Upper lobe of right lung (tissue), 1 donor: Measurements from ENCODE around the gene CBX2. TPM values are rescaled to one million over a fixed set of nuclear protein-coding genes. Genes with fewer than 3 reads are reported as not detected.

Experiments
- ATAC-seq: fragments of 200-7000 bp; cut with Tn5 transposase; one replicate; pipeline ENCODE4 v1.9.1; 2020; ENCODE audit warnings: mild to moderate bottlenecking, moderate library complexity
- DNase-seq: peaks from one replicate; pipeline ENCODE4 v3.0.0-alpha.2; 2020
- H3K27ac ChIP-seq: fragments of 200-600 bp; one replicate; pipeline ENCODE4 v1.8.0; 2022
- H3K27me3 ChIP-seq: fragments of 200-600 bp; one replicate; pipeline ENCODE4 v1.8.0; 2022; ENCODE audit warnings: mild to moderate bottlenecking
- H3K36me3 ChIP-seq: fragments of 200-600 bp; one replicate; pipeline ENCODE4 v1.8.0; 2022
- H3K4me1 ChIP-seq: fragments of 200-600 bp; one replicate; pipeline ENCODE4 v1.8.0; 2022
- H3K4me3 ChIP-seq: fragments of 200-600 bp; one replicate; pipeline ENCODE4 v1.8.0; 2022; ENCODE audit warnings: mild to moderate bottlenecking
- H3K9me3 ChIP-seq: fragments of 200-600 bp; one replicate; pipeline ENCODE4 v1.8.0; 2022
- intact Hi-C: fragments of 100-400 bp; cut with DNase I; formaldehyde crosslinking; loops from one replicate; pipeline ENCODE4 v1.11.0; 2022
- total RNA-seq: library from RNA; stranded (reverse); fragmentation: NEBNext Ultra II Directional; extraction: Animal tissue kit (Norgen Biotek cat#: 25700); gene quantifications from one replicate; pipeline ENCODE4 v1.2.1, GENCODE V29; 2021
- TF ChIP-seq, protein P1 (sequence below): fragments of 200-600 bp; IDR thresholded peaks from one replicate; pipeline ENCODE4 v1.8.0; 2022; ENCODE audit warnings: antibody characterized with exemption
- donor health status: DM: no; HTN: yes; CAD: no; lungs with severe emphysema.

The CBX2 gene
- total RNA-seq, 1 donor from 2014 or later = 3.4 TPM

DNA sequence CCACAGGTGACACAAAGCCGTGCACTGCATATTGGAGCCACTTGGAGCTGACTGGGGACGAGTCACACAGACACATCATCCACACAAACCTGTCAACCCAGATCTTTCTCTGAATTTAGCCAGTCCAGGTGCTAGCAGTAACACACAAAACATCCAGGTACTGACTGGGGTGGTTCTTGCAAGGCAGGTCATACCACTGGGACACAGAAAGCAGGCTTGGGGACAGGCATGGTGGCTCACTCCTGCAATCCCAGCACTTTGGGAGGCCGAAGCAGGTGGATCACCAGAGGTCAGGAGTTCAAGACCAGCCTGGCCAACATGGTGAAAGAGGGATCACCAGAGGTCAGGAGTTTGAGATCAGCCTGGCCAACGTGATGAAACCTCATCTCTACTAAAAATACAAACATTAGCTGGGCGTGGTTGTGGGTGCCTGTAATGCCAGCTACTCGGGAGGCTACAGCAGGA is 32.3 kb upstream of the CBX2 start:
- H3K36me3 ChIP-seq = no peaks in the 10 kb centered on the region

DNA sequence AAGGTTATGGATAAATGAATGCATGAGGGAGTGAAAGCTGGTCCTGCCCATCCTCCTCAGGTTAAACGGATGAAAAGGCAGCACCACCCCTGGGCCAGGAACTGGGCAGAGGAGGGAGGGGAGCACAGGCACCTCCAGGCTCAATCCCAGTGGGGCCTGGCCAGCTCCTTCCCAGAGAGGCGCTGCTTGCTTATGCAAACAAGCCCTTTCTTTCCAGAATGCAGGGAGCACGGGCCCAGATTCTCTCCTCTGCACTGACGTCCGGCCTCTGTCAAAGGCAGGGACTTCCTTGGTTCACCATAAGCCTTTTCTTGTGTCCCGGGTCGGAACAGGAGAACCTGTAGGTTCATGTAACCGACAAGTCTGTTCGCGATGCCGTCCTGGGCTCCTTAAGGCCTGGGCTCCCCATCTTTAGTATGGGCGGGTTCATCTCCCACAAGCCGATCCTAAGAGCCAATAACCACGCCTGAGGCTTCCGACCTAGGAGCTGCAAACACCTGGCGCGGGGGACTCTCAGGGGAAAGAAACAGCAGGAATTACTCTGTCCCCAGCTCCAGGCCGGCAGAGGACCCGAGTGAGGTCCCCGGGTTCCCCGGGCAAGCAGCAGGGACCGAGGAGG is 30.9 kb upstream of the CBX2 start:
- Histone ChIP-seq H3K27me3 (peaks cover 66% of the 10 kb centered on the region), H3K4me1 (peaks cover 3% of the 10 kb centered on the region), H3K36me3 (no peaks in the 10 kb centered on the region), H3K9me3 (no peaks in the 10 kb centered on the region), H3K27ac (no peak overlapping the region), H3K4me3 (no peak overlapping the region)
- no peak for ATAC-seq
- TF ChIP-seq, protein P1, sequence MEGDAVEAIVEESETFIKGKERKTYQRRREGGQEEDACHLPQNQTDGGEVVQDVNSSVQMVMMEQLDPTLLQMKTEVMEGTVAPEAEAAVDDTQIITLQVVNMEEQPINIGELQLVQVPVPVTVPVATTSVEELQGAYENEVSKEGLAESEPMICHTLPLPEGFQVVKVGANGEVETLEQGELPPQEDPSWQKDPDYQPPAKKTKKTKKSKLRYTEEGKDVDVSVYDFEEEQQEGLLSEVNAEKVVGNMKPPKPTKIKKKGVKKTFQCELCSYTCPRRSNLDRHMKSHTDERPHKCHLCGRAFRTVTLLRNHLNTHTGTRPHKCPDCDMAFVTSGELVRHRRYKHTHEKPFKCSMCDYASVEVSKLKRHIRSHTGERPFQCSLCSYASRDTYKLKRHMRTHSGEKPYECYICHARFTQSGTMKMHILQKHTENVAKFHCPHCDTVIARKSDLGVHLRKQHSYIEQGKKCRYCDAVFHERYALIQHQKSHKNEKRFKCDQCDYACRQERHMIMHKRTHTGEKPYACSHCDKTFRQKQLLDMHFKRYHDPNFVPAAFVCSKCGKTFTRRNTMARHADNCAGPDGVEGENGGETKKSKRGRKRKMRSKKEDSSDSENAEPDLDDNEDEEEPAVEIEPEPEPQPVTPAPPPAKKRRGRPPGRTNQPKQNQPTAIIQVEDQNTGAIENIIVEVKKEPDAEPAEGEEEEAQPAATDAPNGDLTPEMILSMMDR = no peak
- intact Hi-C loops = no loop called here
- no peak for DNase-seq

More for the DNA sequence above, 32.3 kb upstream of the CBX2 start:
- intact Hi-C loops = no loop called here
- Histone ChIP-seq H3K27me3 (peaks cover 68% of the 10 kb centered on the region), H3K4me1 (peaks cover 7% of the 10 kb centered on the region), H3K4me3 (no peak overlapping the region), H3K27ac (no peak overlapping the region), H3K9me3 (no peaks in the 10 kb centered on the region)
- ATAC-seq (no peak), DNase-seq (no peak)
- TF ChIP-seq, protein P1 = no peak

DNA sequence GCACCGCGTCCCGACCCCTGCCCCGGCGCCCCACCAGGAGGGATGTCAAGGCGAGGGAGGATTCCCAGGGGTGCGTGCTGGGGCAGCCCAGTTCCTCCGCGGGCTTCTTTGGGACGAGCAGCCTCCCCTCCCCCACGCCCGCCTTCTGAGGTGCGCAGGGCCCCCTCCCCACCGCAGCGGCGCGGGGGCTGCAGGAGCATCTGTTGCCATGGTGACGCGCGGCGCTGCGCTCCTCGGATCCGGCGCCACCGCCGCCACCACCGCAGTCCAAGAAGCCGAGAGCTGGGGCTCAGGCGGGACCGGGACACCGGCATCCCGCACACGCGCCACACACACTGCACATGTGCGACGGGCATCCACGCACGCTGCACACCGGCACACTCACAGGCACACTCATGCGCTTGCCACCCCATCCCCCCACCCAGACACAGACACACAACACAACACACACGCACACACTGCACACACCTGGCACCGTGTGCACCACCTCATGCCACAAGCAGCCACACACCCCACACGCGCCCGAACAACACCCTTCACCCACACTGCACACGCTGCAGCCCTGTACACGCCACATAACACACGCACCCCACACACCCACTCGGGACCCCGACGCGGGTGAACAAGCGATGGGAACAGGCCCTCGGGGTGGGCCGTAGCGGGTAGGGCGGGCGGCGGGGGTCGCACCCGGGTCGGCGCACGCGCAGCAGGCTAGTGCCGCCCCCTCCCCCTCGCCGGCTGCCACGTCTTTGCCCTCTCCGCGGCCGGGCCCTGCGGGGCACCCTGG is 30.2 kb upstream of the CBX2 start:
- TF ChIP-seq, protein P1 = no peak
- Histone ChIP-seq H3K9me3 (no peaks in the 10 kb centered on the region), H3K27ac (no peak overlapping the region), H3K4me3 (no peak overlapping the region), H3K36me3 (no peaks in the 10 kb centered on the region), H3K4me1 (no peaks in the 10 kb centered on the region), H3K27me3 (peaks cover 65% of the 10 kb centered on the region)
- DNase-seq (no peak), ATAC-seq (peak; percentile 8)
- intact Hi-C loops = no loop called here

DNA sequence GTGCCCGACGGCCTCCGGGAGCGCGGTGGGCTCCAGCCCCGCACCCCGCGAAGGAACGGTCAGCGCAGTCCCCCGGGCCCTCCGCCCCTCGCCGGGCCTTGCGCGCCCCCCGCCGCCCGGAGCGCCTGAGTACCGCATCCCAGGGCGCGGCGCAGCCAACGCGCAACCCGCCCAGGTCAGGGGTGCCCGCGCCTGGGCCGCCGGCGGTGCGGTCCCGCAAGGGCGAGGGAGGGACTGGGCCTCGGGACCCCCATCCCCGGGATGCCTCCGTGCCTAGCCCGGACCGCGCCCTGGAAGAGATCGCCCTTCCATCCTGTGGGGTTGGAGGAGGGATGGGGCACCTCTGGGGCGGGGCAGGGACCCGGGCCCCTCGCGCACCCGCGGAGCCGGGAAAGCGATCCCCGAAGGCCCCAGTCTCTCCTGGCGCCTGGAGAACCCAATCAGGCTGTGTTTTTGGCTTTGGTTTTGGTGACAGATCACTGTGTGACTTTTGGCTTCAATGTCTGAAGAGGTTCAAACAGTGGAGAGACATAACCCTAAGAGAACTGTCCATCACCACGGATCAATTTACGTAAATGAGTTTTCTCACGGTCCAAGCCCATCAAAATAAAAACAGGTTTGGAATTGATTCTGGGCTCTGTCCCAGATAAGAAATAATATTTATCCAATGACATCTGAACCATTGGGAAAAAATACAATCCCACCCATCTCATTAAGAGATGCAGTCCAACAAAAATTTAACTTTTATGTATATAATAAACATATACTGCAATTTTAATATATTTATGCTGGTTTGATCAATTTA is 29.5 kb upstream of the CBX2 start:
- Histone ChIP-seq H3K4me1 (no peaks in the 10 kb centered on the region), H3K4me3 (no peak overlapping the region), H3K27ac (no peak overlapping the region), H3K27me3 (peaks cover 70% of the 10 kb centered on the region), H3K36me3 (no peaks in the 10 kb centered on the region), H3K9me3 (no peaks in the 10 kb centered on the region)
- ATAC-seq = peak; percentile 6
- DNase-seq = no peak
- intact Hi-C loops = no loop called here
- TF ChIP-seq, protein P1 = no peak

DNA sequence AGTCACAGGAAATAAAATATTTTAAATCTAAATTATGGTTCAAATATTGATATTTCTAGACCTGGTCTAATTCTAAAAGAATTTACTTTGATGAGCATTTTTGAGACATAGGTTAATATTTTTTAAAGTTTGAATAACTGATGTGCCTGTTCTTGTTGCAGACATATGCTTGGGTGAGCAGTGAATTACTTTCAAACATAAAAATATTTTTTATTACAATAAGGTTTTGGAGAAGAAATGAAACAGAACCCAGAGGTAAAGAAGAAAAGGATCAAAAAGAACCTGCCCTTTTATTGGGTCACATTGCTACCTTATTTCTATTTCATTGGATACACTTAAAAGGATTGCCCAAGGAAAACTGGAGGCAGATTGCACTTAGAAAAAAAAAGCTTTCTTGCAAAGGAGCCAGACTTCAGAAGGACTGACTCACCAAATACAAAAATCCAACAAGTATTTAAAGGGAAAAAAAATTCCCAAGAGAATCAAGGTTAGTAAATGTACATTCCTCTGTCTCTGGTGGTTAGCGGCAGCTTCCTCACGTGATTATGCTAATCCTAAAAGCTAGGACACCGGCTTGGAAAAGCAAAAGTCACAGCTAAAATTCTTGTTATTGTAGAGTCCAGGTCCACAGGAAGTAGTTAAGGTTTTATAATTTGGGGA is 28.7 kb upstream of the CBX2 start:
- DNase-seq = no peak
- Histone ChIP-seq H3K9me3 (no peaks in the 10 kb centered on the region), H3K36me3 (no peaks in the 10 kb centered on the region), H3K4me1 (no peaks in the 10 kb centered on the region), H3K27me3 (peaks cover 75% of the 10 kb centered on the region), H3K27ac (no peak overlapping the region), H3K4me3 (no peak overlapping the region)
- TF ChIP-seq, protein P1 = no peak
- no peak for ATAC-seq
- intact Hi-C loops = no loop called here
